ENCODE data around the gene N4BP2L2. TPM values are rescaled to one million over a fixed set of nuclear protein-coding genes. Genes with fewer than 3 reads are reported as not detected.

Gene N4BP2L2
- total and polyA plus RNA-seq, 2 of the 13 experiments (the other 11 are each of a cell fraction or from before 2014, with no cell fraction given): 58.9 to 81.2 TPM

GRCh38 chr13:32538621-32539246, at the start of gene N4BP2L2 (continued):
- TF ChIP-seq MTF1 (CRISPR knock-in tag; IDR thresholded peaks at IDR 0.05) (no peak), KDM1A (CRISPR knock-in tag; IDR thresholded peaks at IDR 0.05) (no peak), ZEB1 (IDR thresholded peaks at IDR 0.05; ENCODE audit: insufficient replicate concordance, low read depth) (no peak), ZNF572 (CRISPR knock-in tag; IDR thresholded peaks at IDR 0.05) (no peak), RXRA (CRISPR knock-in tag; IDR thresholded peaks at IDR 0.05) (peak; percentile 65; the same call in 1 of the 2 replicates), SRSF1 (optimal IDR thresholded peaks at IDR 0.05; ENCODE audit: low read depth, low read length) (no peak), ELK4 (CRISPR knock-in tag; IDR thresholded peaks at IDR 0.05; ENCODE audit: borderline replicate concordance) (no peak), ZBTB43 (CRISPR knock-in tag; conservative IDR thresholded peaks at IDR 0.05) (no peak), TEF (CRISPR knock-in tag; IDR thresholded peaks at IDR 0.05) (no peak; the same call in 1 of the 2 replicates), ZNF205 (CRISPR knock-in tag; IDR thresholded peaks at IDR 0.05) (no peak), GMEB2 (CRISPR knock-in tag; IDR thresholded peaks at IDR 0.05; ENCODE audit: low read depth) (peak; percentile 90), KAT8 (CRISPR knock-in tag; IDR thresholded peaks at IDR 0.05) (peak; percentile 90), ZFP41 (CRISPR knock-in tag; IDR thresholded peaks at IDR 0.05; ENCODE audit: borderline replicate concordance) (no peak), THAP8 (CRISPR knock-in tag; IDR thresholded peaks at IDR 0.05; ENCODE audit: borderline replicate concordance) (no peak), FOSL2 (CRISPR knock-in tag; IDR thresholded peaks at IDR 0.05) (no peak; the same call in 1 of the 2 replicates), DNMT1 (CRISPR knock-in tag; IDR thresholded peaks at IDR 0.05) (no peak), ZNF138 (CRISPR knock-in tag; IDR thresholded peaks at IDR 0.05; ENCODE audit: low read depth) (no peak), ZNF605 (CRISPR knock-in tag; IDR thresholded peaks at IDR 0.05) (peak; percentile 51; the same call in 1 of the 2 replicates), ZNF431 (CRISPR knock-in tag; IDR thresholded peaks at IDR 0.05; ENCODE audit: borderline replicate concordance, low read depth) (no peak), RBM22 (optimal IDR thresholded peaks at IDR 0.05; ENCODE audit: low read length) (no peak), FOXA1 (IDR thresholded peaks at IDR 0.05) (no peak), FOXA1 (CRISPR knock-in tag; IDR thresholded peaks at IDR 0.05) (no peak), ZNF580 (CRISPR knock-in tag; IDR thresholded peaks at IDR 0.05; ENCODE audit: borderline replicate concordance, low read depth) (no peak), ARHGAP35 (CRISPR knock-in tag; IDR thresholded peaks at IDR 0.05; ENCODE audit: borderline replicate concordance) (no peak)
